Erythroblast (primary cell): Measurements from ENCODE around the gene COQ4.
A peak's percentile ranks its signal among the peaks of the same experiment; 100 is the strongest.
"Not testable (repeated sequence)": the region's sequence is repeated elsewhere in the genome, so short reads cannot be mapped to it uniquely, and the experiment has no call there.

ENCODE experiments used
- DNase-seq, 2 experiments: peaks; one replicate each; lab custom pipeline; 2025; lab: John Stamatoyannopoulos, UW
- GATA1 ChIP-seq: IDR thresholded peaks from 2 replicates; pipeline ENCODE4 v1.6.1; 2011; ENCODE audit warnings: low read depth, mild to moderate bottlenecking, control low read depth, low read length, moderate library complexity
- POLR2A ChIP-seq: IDR thresholded peaks from 2 replicates; pipeline ENCODE4 v1.6.1; 2011; ENCODE audit warnings: mild to moderate bottlenecking, low read length

COQ4 gene

GRCh38 chr9:128317629-128318028 lies 5.0 kb upstream of the COQ4 start:
- no peak for DNase-seq
- no peak for TF ChIP-seq POLR2A
- no peak for TF ChIP-seq GATA1

- no peak for TF ChIP-seq GATA1
- no peak for TF ChIP-seq POLR2A
- DNase-seq = no peak
Measured at GRCh38 chr9:128321343-128321742, 1.3 kb upstream of the COQ4 start.

GRCh38 chr9:128321879-128322403 lies 698 bp upstream of the COQ4 start:
- no peak for DNase-seq
- TF ChIP-seq GATA1 (no peak), POLR2A (no peak)

- DNase-seq = no peak
- TF ChIP-seq POLR2A = no peak
- no peak for TF ChIP-seq GATA1
Measured at GRCh38 chr9:128323212-128323730, 632 bp downstream of the COQ4 start.

GRCh38 chr9:128323791-128324190 lies 1.2 kb downstream of the COQ4 start:
- TF ChIP-seq POLR2A (no peak), GATA1 (no peak)
- no peak for DNase-seq

- TF ChIP-seq POLR2A (no peak), GATA1 (no peak)
- DNase-seq = no peak
Measured at GRCh38 chr9:128324401-128324800, 1.8 kb downstream of the COQ4 start.

- no peak for TF ChIP-seq POLR2A
- TF ChIP-seq GATA1 = no peak
- no peak for DNase-seq
Measured at GRCh38 chr9:128325629-128326028, 3.0 kb downstream of the COQ4 start.

GRCh38 chr9:128333451-128333869 lies 10.8 kb downstream of the COQ4 start:
- TF ChIP-seq POLR2A (no peak), GATA1 (no peak)
- DNase-seq = no peak

GRCh38 chr9:128335161-128335560 lies 12.5 kb downstream of the COQ4 start:
- DNase-seq = no peak
- TF ChIP-seq POLR2A = no peak
- no peak for TF ChIP-seq GATA1

- no peak for DNase-seq
- TF ChIP-seq POLR2A = no peak
- no peak for TF ChIP-seq GATA1
Measured at GRCh38 chr9:128335914-128336313, 13.3 kb downstream of the COQ4 start.

GRCh38 chr9:128337936-128338335 lies 15.3 kb downstream of the COQ4 start:
- DNase-seq = no peak
- TF ChIP-seq POLR2A (no peak), GATA1 (no peak)

- not testable (repeated sequence) for DNase-seq
Measured at GRCh38 chr9:128338852-128339614, 16.4 kb downstream of the COQ4 start.

- DNase-seq = peak; percentile 89 to 92
- no peak for TF ChIP-seq GATA1
- TF ChIP-seq POLR2A = no peak
Measured at GRCh38 chr9:128339761-128340690, 17.4 kb downstream of the COQ4 start, which contains the start of gene SLC27A4. Gene SLC27A4, plus strand, starts transcription at chr9:128340527. Its CDS starts 2,606 bp downstream, at chr9:128343133.

GRCh38 chr9:128340691-128341434 lies 18.2 kb downstream of the COQ4 start:
- no peak for DNase-seq
- TF ChIP-seq POLR2A (no peak), GATA1 (no peak)
